Activated CD4-positive, alpha-beta memory T cell treated with anti-CD3 and anti-CD28 coated beads, Interleukin-2, amount 10 ng/mL, durations not matched to agents 7 days and 5 days (primary cell): Measurements from ENCODE around the gene RPS17. TPM values are rescaled to one million over a fixed set of nuclear protein-coding genes. Genes with fewer than 3 reads are reported as not detected.

Source experiments
- CTCF ChIA-PET: fragments of 350-600 bp; sonication (Branson Sonifier 250); formaldehyde crosslinking; loops from one replicate; lab custom pipeline; 2021; ENCODE audit warnings: antibody characterized with exemption, inconsistent platforms; lab: Charles Lee
- POLR2A ChIA-PET: fragments of 350-600 bp; sonication (Branson Sonifier 250); formaldehyde crosslinking; loops from one replicate; lab custom pipeline; 2021; ENCODE audit warnings: antibody characterized with exemption; lab: Charles Lee
- DNase-seq: peaks from one replicate; pipeline ENCODE4 v3.0.0-alpha.2; 2020
- H3K27ac Mint-ChIP-seq: one replicate; pipeline ENCODE4 v1.8.0; 2021; ENCODE audit warnings: mild to moderate bottlenecking, mixed read lengths
- H3K27me3 Mint-ChIP-seq: one replicate; pipeline ENCODE4 v1.8.0; 2021; ENCODE audit warnings: mixed read lengths
- H3K36me3 Mint-ChIP-seq: one replicate; pipeline ENCODE4 v1.8.0; 2021; ENCODE audit warnings: low read depth, mixed read lengths
- H3K4me1 Mint-ChIP-seq: one replicate; pipeline ENCODE4 v1.8.0; 2021; ENCODE audit warnings: mixed read lengths
- H3K4me3 Mint-ChIP-seq: one replicate; pipeline ENCODE4 v1.8.0; 2021; ENCODE audit warnings: mild to moderate bottlenecking, mixed read lengths
- H3K9me3 Mint-ChIP-seq: one replicate; pipeline ENCODE4 v1.8.0; 2021; ENCODE audit warnings: mixed read lengths
- total RNA-seq, 2 experiments: library from RNA; stranded (reverse); gene quantifications; one replicate each; pipeline ENCODE4 v1.2.3, GENCODE V29; 2021

The RPS17 gene
- total RNA-seq, 2 experiments from 2014 or later = 1,261 to 1,293 TPM

DNA sequence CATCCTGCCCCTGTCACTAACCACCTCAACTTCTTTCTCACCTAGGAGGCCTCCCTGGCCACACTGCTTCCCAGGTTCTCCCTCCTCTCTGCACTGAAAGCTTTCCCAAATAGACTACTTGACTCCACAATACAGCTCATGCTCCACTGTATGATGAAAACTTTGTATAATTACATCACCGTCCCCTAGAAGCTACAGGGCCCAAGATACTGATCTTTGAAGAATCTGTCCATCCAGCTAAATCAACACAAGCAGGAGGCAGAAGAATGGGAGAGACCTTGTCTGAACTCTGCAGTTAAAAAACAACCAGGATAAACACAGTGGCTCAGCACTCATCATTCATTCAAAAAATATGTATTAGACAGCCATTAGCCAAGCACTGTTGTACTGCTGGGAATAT lies 26.4 kb upstream of the RPS17 start:
- no peaks in the 10 kb centered on the region for H3K9me3 Mint-ChIP-seq

DNA sequence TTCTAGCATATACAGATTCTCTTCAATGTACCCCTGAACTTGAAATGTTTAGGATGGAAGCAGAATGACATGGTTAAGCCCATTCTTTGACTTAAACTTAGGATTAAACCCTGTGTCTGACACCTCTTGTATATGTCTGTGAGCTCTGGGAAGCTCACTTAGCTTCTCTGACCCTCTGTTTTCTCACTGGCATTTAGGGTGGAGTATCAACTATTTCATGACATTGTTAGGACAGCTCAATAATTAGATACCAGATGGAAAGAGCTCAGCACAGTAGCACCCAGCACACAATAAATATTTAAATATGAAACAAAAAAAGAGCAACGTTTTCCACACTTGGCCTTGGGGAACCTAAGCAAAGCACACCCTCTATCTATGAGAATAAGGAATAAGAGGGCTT lies 18.2 kb upstream of the RPS17 start:
- no peak overlapping the region for H3K27ac Mint-ChIP-seq
- POLR2A ChIA-PET = no interaction called here
- no peaks in the 10 kb centered on the region for H3K4me1 Mint-ChIP-seq
- H3K36me3 Mint-ChIP-seq = no peaks in the 10 kb centered on the region
- DNase-seq = no peak
- no peaks in the 10 kb centered on the region for H3K9me3 Mint-ChIP-seq
- H3K27me3 Mint-ChIP-seq = peaks cover 7% of the 10 kb centered on the region
- H3K4me3 Mint-ChIP-seq = no peak overlapping the region
- CTCF ChIA-PET = interaction anchor here (1.2 kb wide), 1 partner anchor 28 kb away, joined by 3 read pairs; no protein-coding TSS in a partner anchor

More for the DNA sequence above, 26.4 kb upstream of the RPS17 start:
- Mint-ChIP-seq H3K27ac (no peak overlapping the region), H3K4me1 (no peaks in the 10 kb centered on the region), H3K36me3 (no peaks in the 10 kb centered on the region), H3K4me3 (no peak overlapping the region), H3K27me3 (peaks cover 8% of the 10 kb centered on the region)
- DNase-seq = no peak
- ChIA-PET CTCF (no interaction called here), POLR2A (no interaction called here)

DNA sequence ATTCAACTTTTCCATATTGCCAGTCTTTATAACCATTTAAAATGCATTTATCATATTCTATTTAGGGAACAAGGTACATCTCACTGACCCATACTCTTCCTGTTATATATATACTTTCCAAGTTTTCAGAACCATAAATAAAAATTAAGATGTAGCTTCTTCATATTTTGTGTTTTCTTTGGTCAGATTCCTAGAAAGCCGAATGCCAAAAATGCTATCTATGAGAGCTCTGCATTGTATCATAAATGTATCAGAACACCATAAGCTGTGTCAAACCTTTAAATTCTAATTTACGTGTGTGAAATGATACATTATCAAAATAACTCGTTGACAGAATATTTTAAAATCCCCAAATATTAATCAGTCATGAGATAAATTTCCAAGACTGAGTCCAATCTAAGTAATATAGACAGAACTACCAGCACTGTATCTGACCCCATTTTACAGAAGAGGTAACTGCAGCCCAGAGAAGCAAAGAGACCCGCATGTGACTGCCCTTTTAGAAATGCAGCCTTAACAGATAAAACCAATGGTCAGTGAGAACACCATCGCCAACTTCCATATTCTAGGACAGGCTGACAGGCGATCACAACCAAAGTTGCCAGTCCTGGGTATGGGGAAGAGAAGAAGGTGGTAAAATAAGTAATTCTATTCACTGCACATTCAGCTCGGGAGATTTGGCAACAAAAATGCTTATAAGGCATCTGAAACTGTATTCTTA lies 16.2 kb upstream of the RPS17 start:
- no peaks in the 10 kb centered on the region for H3K9me3 Mint-ChIP-seq

DNA sequence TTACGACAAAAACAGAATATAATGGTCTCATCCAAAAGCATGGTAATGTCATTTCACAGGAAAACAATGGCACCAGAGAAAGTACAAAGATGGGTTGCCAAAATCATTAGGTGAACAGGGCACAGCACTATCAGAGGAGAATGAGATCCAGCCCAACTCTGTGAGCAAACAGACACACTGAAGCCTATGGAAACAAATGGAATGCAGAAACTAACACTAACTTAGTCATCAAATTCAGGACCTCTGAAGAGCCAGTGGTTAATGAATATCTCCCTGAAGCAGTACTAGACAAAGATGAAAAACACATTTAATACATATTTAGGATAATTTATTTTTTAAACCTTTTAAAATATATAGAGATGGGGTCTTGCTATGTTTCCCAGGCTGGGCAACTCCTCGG lies 14.6 kb upstream of the RPS17 start:
- ChIA-PET CTCF (no interaction called here), POLR2A (no interaction called here)
- Mint-ChIP-seq H3K4me1 (no peaks in the 10 kb centered on the region), H3K36me3 (no peaks in the 10 kb centered on the region), H3K9me3 (no peaks in the 10 kb centered on the region), H3K4me3 (no peak overlapping the region), H3K27ac (no peak overlapping the region), H3K27me3 (peaks cover 31% of the 10 kb centered on the region)
- no peak for DNase-seq

More for the DNA sequence above, 16.2 kb upstream of the RPS17 start:
- Mint-ChIP-seq H3K4me1 (no peaks in the 10 kb centered on the region), H3K36me3 (no peaks in the 10 kb centered on the region), H3K4me3 (no peak overlapping the region), H3K27ac (no peak overlapping the region), H3K27me3 (peaks cover 21% of the 10 kb centered on the region)
- POLR2A ChIA-PET = no interaction called here
- DNase-seq = no peak
- CTCF ChIA-PET = no interaction called here

DNA sequence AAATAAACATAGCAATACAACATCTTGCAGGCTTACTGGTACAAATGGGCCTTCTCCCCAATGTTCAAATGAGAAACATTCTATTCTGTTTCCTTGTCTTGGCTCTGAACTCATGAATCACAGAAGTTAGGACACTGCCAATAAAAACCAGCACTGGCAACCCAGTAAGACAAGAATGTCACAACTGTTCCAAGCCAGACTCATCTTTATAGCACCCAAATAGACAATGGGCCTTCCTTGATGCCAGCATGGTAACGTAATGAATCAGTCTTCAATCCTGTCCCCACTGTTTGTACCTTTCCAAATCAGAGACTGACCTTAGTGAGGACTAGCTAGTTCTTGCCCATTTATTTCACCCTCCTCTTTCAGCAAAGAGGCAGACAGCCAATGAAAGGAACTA lies 14.1 kb upstream of the RPS17 start:
- no peak for DNase-seq
- POLR2A ChIA-PET = no interaction called here
- CTCF ChIA-PET = no interaction called here
- Mint-ChIP-seq H3K4me3 (no peak overlapping the region), H3K27ac (no peak overlapping the region), H3K9me3 (no peaks in the 10 kb centered on the region), H3K36me3 (no peaks in the 10 kb centered on the region), H3K4me1 (no peaks in the 10 kb centered on the region), H3K27me3 (peaks cover 31% of the 10 kb centered on the region)

DNA sequence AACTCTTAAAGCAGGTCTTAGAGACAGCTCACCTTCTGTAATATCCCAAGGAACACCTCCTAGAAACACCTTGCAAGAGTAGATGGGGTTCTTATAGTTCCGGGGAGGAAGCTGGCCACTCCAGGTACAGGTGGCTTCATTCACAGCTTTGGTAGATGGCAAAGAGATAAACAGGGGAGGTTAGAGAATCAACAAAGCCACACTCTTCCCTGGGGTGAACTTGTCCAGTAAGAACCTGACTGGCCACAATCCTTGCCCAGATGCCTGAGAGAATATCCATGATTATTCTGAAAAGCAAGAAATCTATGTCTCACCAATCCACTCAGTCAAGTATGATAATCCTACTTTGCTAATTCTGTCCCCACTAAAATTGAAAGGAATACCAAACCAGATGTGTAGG lies 13.6 kb upstream of the RPS17 start:
- DNase-seq = no peak
- Mint-ChIP-seq H3K27me3 (peaks cover 31% of the 10 kb centered on the region), H3K9me3 (no peaks in the 10 kb centered on the region), H3K4me3 (no peak overlapping the region), H3K36me3 (no peaks in the 10 kb centered on the region), H3K27ac (no peak overlapping the region), H3K4me1 (no peaks in the 10 kb centered on the region)
- POLR2A ChIA-PET = interaction anchor here (1.3 kb wide), 1 partner anchor 14 kb away, joined by 5 read pairs; the partner anchor contains the start of gene RPS17
- CTCF ChIA-PET = interaction anchor here (1.1 kb wide), 1 partner anchor 14 kb away, joined by 3 read pairs; the partner anchor contains the start of gene RPS17

DNA sequence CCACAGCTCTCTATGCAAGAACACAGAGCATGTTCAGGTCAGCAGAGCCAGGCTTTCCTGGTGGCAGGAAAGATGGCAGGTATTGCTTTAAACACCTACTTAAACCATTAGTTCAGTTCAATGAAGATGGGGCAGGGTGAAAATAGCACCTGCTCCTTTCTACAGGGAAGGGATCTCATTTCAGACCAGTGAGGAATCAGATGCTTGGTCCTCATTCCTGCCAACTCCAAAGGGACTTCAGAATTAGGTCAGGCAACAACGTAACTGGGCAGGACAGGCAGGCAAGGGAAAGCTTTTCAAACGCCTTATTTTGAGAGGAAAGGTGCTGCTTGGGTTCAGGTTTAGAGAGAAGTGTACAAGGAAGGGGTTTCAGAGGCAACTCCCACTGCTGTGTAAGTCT lies 12.6 kb upstream of the RPS17 start:
- Mint-ChIP-seq H3K4me3 (no peak overlapping the region), H3K9me3 (no peaks in the 10 kb centered on the region), H3K27ac (no peak overlapping the region), H3K27me3 (peaks cover 31% of the 10 kb centered on the region), H3K36me3 (no peaks in the 10 kb centered on the region), H3K4me1 (no peaks in the 10 kb centered on the region)
- POLR2A ChIA-PET = interaction anchor here (1.3 kb wide), 1 partner anchor 13 kb away, joined by 5 read pairs; the partner anchor contains the start of gene RPS17
- no peak for DNase-seq
- CTCF ChIA-PET = interaction anchor here (1.0 to 1.1 kb wide), 2 partner anchors 9 to 13 kb away, joined by 3 read pairs; partner anchors contain the start of gene RPS17

DNA sequence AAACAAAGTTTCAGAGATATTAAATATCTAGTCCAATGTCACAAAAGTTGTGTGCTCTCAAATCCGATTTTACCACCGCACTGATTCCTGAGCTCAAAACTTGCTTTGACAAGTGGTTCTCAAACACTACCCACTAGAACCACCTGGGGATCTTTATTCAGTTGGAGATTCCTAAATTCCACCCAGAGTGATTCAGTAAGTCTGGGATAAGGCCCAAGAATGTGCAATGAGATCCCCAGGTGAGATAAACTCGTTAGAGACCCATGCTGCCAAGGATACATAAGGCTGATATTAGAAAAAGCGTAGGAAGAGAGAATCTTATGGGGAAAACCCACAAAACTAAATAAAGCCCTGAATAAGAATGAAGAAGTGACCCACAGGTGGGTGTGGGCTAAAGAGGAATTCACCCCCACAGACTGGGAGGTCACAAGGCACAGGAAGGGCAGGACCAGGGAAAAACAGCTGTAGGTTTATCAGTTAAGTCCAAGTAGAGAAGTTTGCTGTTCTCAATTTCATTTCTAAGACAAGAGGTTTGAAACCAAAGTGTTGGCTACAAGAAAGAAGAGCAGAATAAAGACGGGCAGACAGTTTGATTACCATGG lies 11.5 kb upstream of the RPS17 start:
- no peak overlapping the region for H3K27ac Mint-ChIP-seq
- H3K36me3 Mint-ChIP-seq = no peaks in the 10 kb centered on the region
- H3K27me3 Mint-ChIP-seq = peaks cover 29% of the 10 kb centered on the region
- H3K4me3 Mint-ChIP-seq = no peak overlapping the region
- no peak for DNase-seq
- H3K4me1 Mint-ChIP-seq = no peaks in the 10 kb centered on the region
- no peaks in the 10 kb centered on the region for H3K9me3 Mint-ChIP-seq
- ChIA-PET CTCF (no interaction called here), POLR2A (no interaction called here)

DNA sequence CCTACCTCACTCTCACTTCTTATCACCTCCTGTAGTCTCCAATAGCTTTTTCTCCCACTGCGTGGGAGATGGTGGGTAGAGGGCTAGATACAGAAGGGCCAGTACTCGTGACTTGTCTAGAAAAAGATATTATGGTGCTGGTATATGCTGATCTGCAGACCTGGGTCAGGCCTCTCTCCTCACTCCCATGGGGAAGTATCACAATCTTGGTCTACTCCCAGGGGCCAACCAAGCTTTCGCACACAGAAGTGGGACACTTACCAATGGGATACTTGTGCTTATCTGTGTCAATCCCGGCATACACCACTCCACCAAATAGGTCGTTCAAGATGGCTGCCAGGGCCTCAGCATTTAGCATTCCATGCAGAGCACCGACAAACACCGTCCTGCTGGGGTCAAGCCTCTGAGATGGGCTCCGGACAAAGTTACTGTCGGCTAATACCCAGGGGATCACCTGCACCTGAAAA lies 9.0 kb upstream of the RPS17 start:
- DNase-seq = no peak
- POLR2A ChIA-PET = interaction anchor here (1.4 kb wide), 1 partner anchor 9 kb away, joined by 3 read pairs; the partner anchor contains the start of gene RPS17
- no peaks in the 10 kb centered on the region for H3K4me1 Mint-ChIP-seq
- no peaks in the 10 kb centered on the region for H3K9me3 Mint-ChIP-seq
- no peaks in the 10 kb centered on the region for H3K36me3 Mint-ChIP-seq
- CTCF ChIA-PET = interaction anchor here (1.3 kb wide), 1 partner anchor 19 kb away, joined by 5 read pairs; no protein-coding TSS in a partner anchor
- no peak overlapping the region for H3K4me3 Mint-ChIP-seq
- peaks cover 32% of the 10 kb centered on the region for H3K27me3 Mint-ChIP-seq
- H3K27ac Mint-ChIP-seq = no peak overlapping the region

DNA sequence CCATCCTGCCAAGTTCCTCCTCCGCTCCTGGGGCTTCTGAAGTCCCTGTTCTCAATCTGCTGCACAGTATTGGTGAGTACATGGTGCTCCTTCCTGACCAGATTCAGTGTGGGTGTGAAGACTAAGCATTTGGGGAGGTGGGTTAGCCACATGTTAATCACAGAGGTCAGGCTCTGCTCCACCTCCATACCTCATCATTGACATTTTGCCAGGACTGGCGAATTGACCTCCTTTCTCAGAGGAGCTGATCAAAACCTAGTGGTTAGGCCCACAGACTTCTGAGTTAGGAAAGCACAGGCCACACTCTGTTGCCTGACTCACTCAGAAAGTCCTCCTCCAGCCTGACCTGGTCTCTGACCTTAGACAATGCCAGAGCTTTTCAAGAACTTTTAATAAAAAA lies 8.4 kb upstream of the RPS17 start:
- peaks cover 31% of the 10 kb centered on the region for H3K27me3 Mint-ChIP-seq

DNA sequence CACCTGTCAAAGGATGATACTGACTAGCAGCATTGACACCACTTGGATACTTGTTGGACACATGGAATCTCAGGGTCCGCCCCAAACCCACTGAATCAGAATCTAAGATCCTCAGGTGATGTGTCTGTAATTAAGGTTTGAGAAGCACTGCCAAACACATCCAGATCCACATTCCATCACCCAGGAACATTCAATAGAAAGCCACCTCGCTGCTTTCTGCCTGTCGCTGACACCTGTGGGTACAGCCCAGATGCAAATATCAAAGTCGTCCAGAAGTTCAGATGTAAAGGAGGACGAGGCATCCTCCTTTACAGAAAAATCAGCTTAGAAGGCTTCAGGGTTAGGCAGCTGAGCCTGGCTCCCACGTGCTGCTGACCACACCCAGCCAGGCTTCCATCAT lies 5.2 kb upstream of the RPS17 start:
- peaks cover 8% of the 10 kb centered on the region for H3K27me3 Mint-ChIP-seq
- POLR2A ChIA-PET = no interaction called here
- H3K9me3 Mint-ChIP-seq = no peaks in the 10 kb centered on the region
- CTCF ChIA-PET = no interaction called here
- peaks cover 2% of the 10 kb centered on the region for H3K36me3 Mint-ChIP-seq
- no peak overlapping the region for H3K27ac Mint-ChIP-seq
- no peak overlapping the region for H3K4me3 Mint-ChIP-seq
- peaks cover 16% of the 10 kb centered on the region for H3K4me1 Mint-ChIP-seq
- DNase-seq = no peak

More for the DNA sequence above, 8.4 kb upstream of the RPS17 start:
- H3K27ac Mint-ChIP-seq = no peak overlapping the region
- DNase-seq = no peak
- POLR2A ChIA-PET = interaction anchor here (1.4 kb wide), 1 partner anchor 9 kb away, joined by 3 read pairs; the partner anchor contains the start of gene RPS17
- no peaks in the 10 kb centered on the region for H3K36me3 Mint-ChIP-seq
- H3K4me3 Mint-ChIP-seq = no peak overlapping the region
- H3K4me1 Mint-ChIP-seq = no peaks in the 10 kb centered on the region
- H3K9me3 Mint-ChIP-seq = no peaks in the 10 kb centered on the region
- CTCF ChIA-PET = interaction anchor here (1.3 kb wide), 1 partner anchor 18 kb away, joined by 5 read pairs; no protein-coding TSS in a partner anchor

DNA sequence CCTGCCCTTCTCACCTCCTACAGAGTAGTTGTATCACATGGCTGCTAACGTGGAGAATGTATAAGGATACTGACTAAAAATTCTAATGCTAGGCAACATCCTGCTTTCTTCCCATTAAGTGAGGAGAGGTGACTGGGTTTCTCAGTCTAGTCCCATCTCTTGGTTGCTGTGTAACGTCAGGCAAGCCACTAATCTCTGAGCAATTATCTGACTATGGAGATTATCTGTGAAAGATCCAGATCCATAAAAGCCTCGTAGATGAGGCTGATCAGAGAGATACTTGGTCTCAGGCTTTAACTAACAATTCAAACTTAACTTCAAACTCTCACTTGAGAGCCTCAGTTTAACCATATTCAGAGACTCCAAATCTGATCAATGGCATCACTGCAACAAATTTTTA lies 4.7 kb upstream of the RPS17 start:
- ChIA-PET POLR2A (no interaction called here), CTCF (no interaction called here)
- no peak overlapping the region for H3K27ac Mint-ChIP-seq
- DNase-seq = no peak
- H3K4me1 Mint-ChIP-seq = peaks cover 16% of the 10 kb centered on the region
- no peaks in the 10 kb centered on the region for H3K9me3 Mint-ChIP-seq
- no peak overlapping the region for H3K4me3 Mint-ChIP-seq
- peaks cover 4% of the 10 kb centered on the region for H3K27me3 Mint-ChIP-seq
- H3K36me3 Mint-ChIP-seq = peaks cover 5% of the 10 kb centered on the region

DNA sequence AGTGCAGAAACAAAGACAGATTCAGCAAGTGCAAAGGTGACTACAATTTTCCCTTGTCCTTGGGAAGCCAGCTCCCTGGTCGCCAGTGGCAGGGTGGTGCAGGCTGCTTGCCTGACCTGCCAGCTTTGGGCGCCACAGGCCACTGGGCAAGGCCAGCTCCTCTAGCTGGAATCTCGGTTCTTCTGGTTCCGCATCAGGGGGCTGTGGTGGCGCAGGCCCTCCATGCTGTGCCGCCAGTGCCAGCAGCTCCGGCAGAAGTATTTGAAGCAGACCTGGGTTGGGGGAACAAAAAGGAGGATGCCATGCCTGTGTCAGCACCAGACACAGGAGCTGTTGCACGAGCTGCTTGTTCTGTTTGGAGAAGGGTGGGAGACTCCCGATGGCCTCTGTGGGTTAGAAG lies 4.2 kb upstream of the RPS17 start:
- ChIA-PET CTCF (interaction anchor here (1.3 kb wide), 1 partner anchor 9 kb away, joined by 3 read pairs; no protein-coding TSS in a partner anchor), POLR2A (no interaction called here)
- no peak for DNase-seq

More for the DNA sequence above, 4.2 kb upstream of the RPS17 start:
- H3K4me3 Mint-ChIP-seq = no peak overlapping the region
- no peak overlapping the region for H3K27ac Mint-ChIP-seq
- H3K9me3 Mint-ChIP-seq = no peaks in the 10 kb centered on the region
- H3K4me1 Mint-ChIP-seq = peaks cover 16% of the 10 kb centered on the region
- H3K27me3 Mint-ChIP-seq = peaks cover 3% of the 10 kb centered on the region
- peaks cover 6% of the 10 kb centered on the region for H3K36me3 Mint-ChIP-seq
